ENCODE measurements around the gene ADGRV1. TPM values are rescaled to one million over a fixed set of nuclear protein-coding genes. Genes with fewer than 3 reads are reported as not detected.

Gene ADGRV1
- total RNA-seq, 1 donor = 0.18 TPM

DNA sequence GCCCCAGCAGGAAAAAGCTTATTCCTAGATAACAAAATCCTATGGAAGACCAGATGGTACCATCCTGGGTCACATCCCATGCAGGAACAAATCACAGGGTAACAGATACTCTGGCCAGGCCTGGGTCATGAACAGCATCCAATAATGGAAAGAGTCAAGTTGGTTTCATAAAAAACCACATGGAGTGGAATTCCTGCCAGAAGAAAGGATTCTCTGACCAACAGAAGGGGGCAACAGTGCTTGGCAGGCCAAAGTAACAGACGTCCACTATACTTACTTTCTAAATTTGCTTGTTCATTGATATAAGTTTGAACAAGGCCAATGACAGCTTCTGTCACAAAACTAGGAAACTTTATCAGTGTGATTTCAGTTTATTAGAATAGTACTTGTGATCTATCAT is 551.0 kb downstream of the ADGRV1 start:
- TF ChIP-seq, protein P1, sequence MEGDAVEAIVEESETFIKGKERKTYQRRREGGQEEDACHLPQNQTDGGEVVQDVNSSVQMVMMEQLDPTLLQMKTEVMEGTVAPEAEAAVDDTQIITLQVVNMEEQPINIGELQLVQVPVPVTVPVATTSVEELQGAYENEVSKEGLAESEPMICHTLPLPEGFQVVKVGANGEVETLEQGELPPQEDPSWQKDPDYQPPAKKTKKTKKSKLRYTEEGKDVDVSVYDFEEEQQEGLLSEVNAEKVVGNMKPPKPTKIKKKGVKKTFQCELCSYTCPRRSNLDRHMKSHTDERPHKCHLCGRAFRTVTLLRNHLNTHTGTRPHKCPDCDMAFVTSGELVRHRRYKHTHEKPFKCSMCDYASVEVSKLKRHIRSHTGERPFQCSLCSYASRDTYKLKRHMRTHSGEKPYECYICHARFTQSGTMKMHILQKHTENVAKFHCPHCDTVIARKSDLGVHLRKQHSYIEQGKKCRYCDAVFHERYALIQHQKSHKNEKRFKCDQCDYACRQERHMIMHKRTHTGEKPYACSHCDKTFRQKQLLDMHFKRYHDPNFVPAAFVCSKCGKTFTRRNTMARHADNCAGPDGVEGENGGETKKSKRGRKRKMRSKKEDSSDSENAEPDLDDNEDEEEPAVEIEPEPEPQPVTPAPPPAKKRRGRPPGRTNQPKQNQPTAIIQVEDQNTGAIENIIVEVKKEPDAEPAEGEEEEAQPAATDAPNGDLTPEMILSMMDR (IDR thresholded peaks at IDR 0.05; ENCODE audit: insufficient read depth, low read length) = peak; percentile 10
- DNase-seq (ENCODE audit: low read depth) = peak; percentile 46
- no peak overlapping the region for H3K4me3 ChIP-seq (ENCODE audit: low read depth, low read length)

DNA sequence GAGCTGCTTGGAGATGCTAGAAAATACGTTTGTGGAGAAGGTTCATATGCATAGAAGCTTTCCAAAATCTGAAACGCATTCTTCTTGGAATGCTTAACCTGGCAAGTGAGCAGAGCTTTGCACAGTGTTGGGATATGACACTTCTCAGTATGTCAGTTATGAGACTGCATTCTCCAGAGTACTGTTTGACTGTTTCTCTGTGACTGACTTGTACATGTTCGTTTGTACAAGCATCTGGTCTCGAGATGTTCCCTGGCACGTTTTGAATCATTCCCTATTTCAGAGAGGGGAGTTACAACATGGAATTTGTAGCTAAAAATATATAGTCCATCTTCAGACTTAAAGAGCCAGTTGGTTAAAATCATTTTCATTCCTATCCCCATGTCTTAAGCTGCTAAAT is 552.1 kb downstream of the ADGRV1 start:
- TF ChIP-seq, protein P1 (IDR thresholded peaks at IDR 0.05; ENCODE audit: insufficient read depth, low read length) = no peak
- H3K4me3 ChIP-seq (ENCODE audit: low read depth, low read length) = no peak overlapping the region
- peak; percentile 77 for DNase-seq (ENCODE audit: low read depth)

DNA sequence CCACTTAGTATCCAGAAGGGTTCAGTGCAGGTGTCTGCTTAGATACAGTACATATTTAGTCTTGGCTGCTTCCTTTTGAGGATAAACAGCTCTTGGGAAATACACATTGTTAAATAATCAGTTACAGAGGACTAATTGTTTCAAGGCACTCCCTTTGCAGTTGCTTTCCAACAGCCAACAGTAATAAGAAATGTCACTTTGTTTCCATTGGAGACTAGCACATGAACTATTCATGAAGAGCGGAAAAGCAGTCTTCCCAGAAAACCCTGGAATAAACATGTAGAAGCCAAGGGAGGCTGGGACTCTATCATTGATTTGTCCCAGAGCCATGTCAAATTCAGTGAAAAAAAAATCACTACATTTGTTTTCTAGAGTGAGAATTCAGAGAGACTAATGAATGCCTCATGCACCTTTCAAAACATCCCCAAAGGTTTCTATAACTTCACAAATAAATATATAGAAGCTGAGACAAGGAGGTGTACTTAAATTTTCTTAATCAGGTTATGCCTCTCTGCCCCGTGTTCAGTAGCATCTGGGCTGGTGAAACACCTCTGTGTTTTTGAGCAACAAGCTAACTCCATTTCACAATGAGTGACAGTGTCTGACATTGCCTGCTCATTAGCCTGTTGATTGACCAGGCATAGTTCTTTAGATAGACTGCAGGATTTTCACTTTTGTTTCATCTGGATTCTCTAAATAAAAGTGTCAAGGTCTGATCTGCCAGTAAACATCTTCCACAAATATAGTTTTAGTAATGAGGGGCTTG is 553.1 kb downstream of the ADGRV1 start:
- TF ChIP-seq, protein P1 (IDR thresholded peaks at IDR 0.05; ENCODE audit: insufficient read depth, low read length) = no peak
- no peak for DNase-seq (ENCODE audit: low read depth)
- no peak overlapping the region for H3K4me3 ChIP-seq (ENCODE audit: low read depth, low read length)

DNA sequence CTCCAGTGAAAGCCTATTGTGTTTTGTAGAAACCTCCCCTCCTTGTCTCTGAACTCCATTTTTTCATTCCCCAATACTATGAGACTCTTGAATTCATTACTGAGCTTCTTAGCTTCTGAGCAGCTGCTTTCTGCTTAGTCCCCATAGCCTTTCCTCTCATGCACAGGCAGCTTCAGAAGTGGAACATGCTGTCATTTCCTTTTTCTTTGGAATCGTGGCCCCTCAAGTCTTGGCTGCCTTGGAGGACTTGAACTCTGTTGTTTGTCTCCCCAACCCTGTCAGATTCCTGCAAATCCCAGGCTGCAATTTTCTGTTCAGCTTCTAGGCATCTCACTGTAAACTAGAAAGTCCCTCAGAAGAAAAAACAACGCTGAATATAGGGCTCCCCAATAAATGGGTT is 556.1 kb downstream of the ADGRV1 start:
- DNase-seq (ENCODE audit: low read depth) = peak; percentile 34
- TF ChIP-seq, protein P1 (IDR thresholded peaks at IDR 0.05; ENCODE audit: insufficient read depth, low read length) = no peak
- no peak overlapping the region for H3K4me3 ChIP-seq (ENCODE audit: low read depth, low read length)

DNA sequence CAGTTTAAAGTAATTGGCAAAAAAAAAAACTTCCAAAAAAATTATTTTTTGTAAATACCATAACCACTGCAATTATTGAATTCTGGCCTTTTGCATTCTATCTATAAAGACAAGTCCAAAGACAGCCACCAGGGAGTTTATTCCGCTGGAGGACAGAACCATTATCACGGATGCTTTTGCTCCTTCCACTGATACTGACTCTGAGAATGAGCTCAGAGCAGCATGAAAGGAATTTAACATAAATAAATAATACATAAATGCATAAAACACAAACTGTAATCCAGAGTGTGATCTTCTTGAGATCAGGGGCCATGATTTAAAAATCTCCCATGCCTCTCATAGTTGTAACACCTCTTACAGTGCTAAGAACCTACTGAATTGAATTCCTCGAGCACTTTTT is 559.8 kb downstream of the ADGRV1 start:
- H3K4me3 ChIP-seq (ENCODE audit: low read depth, low read length) = no peak overlapping the region
- TF ChIP-seq, protein P1 (IDR thresholded peaks at IDR 0.05; ENCODE audit: insufficient read depth, low read length) = peak; percentile 23
- DNase-seq (ENCODE audit: low read depth) = no peak

DNA sequence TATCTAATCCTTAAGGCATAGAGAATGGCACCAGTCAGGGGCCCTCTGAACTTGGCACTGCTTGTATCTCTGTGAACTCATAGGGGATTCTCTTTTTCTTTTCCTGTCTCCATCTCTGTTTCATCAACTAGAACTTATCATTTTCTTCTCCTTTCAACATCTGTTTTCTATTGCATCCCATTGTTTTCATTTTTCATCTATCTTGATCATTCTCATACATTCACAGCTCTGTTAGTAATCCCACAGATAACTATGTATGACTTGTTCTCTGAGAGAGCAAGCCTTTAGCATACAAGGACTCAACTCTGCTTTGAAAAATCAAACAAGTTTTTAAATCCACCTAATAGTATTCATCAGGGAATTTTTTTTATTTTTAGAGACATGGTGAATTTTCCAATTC is 560.2 kb downstream of the ADGRV1 start:
- peak; percentile 86 for DNase-seq (ENCODE audit: low read depth)
- H3K4me3 ChIP-seq (ENCODE audit: low read depth, low read length) = no peak overlapping the region
- TF ChIP-seq, protein P1 (IDR thresholded peaks at IDR 0.05; ENCODE audit: insufficient read depth, low read length) = no peak

DNA sequence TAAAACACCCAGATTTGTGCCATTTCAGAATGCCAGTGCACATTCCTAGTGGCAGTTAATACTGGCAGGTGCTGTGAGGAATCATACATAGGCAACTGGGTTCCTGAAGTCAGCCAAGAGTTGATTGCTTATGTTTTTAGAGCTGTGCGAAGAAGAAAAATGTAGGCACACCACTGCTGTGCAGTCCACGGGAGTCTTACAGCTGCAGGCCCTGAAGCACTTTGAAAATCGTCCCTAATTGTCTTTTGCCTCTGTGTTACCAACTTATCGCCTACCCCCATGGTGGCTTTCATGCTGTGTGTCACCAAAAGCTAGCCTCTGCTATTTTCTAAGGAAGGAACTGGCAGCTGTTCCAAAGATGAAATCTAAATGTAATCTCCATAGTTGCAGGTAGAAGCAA is 560.6 kb downstream of the ADGRV1 start:
- TF ChIP-seq, protein P1 (IDR thresholded peaks at IDR 0.05; ENCODE audit: insufficient read depth, low read length) = no peak
- no peak for DNase-seq (ENCODE audit: low read depth)
- H3K4me3 ChIP-seq (ENCODE audit: low read depth, low read length) = no peak overlapping the region
